HEK293T (cell line): ENCODE measurements around the gene LRPAP1.
"Not testable (repeated sequence)": the region's sequence is repeated elsewhere in the genome, so short reads cannot be mapped to it uniquely, and the experiment has no call there.

ENCODE experiments used
- BHLHE40 ChIP-seq: fragments of 450-650 bp; IDR thresholded peaks from 2 replicates; pipeline ENCODE4 v1.6.1; 2016; ENCODE audit warnings: mild to moderate bottlenecking, moderate library complexity, borderline replicate concordance
- ELF4 ChIP-seq: fragments of 450-650 bp; IDR thresholded peaks from 2 replicates; pipeline ENCODE4 v1.6.1; 2017; ENCODE audit warnings: antibody characterized with exemption
- L3MBTL2 ChIP-seq: fragments of 450-650 bp; conservative IDR thresholded peaks from 2 replicates; pipeline ENCODE4 v1.6.1; 2016; ENCODE audit warnings: mild to moderate bottlenecking
- PKNOX1 ChIP-seq: fragments of 450-650 bp; IDR thresholded peaks from 2 replicates; pipeline ENCODE4 v1.6.1; 2016
- SP1 ChIP-seq: fragments of 450-650 bp; IDR thresholded peaks from 2 replicates; pipeline ENCODE4 v1.6.1; 2017
- SUZ12 ChIP-seq: fragments of 450-650 bp; IDR thresholded peaks from 2 replicates; pipeline ENCODE4 v1.6.1; 2016; ENCODE audit warnings: mild to moderate bottlenecking
- TARDBP ChIP-seq: fragments of 450-650 bp; IDR thresholded peaks from 2 replicates; pipeline ENCODE4 v1.6.1; 2016

DNA sequence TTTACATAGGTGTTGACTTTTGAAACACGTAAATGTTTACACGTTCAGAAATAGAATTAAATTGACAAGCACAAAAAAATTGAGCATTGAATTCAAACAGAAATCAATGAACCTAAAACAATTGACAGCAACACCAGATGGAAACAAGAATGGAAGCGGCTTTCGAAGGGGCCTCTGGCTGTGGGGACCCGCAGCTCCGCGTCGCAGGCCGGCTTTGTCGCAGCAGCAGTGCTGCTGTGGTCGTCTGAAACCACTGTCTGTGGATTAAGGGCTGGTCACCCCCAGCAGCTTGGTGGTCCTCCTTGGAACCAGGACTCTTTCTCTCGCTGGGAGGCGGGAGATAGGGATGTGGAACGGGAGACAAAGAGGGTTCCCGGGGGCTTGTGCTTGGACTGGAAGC lies 37.4 kb upstream of the LRPAP1 start:
- TF ChIP-seq TARDBP, SUZ12, BHLHE40, PKNOX1, SP1, ELF4, L3MBTL2: not testable (repeated sequence)
